CD4-positive, alpha-beta T cell treated with Interleukin-2 at 100 ng/mL for 4 hours (primary cell): ENCODE measurements around the gene GTF2F2.
"Not testable (repeated sequence)": the region's sequence is repeated elsewhere in the genome, so short reads cannot be mapped to it uniquely, and the experiment has no call there.

Source experiments
- DNase-seq: peaks from one replicate; pipeline ENCODE4 v3.0.0-alpha.2; 2020; ENCODE audit warnings: low spot score

GTF2F2 gene

GRCh38 chr13:45256254-45256653 lies 135.9 kb downstream of the GTF2F2 start:
- DNase-seq: no peak

GRCh38 chr13:45257638-45258333 lies 137.5 kb downstream of the GTF2F2 start:
- peak; percentile 10 for DNase-seq

GRCh38 chr13:45258334-45258675 lies 138.0 kb downstream of the GTF2F2 start:
- DNase-seq: no peak

GRCh38 chr13:45267215-45267614 lies 146.9 kb downstream of the GTF2F2 start:
- DNase-seq: no peak

GRCh38 chr13:45269204-45269603 lies 148.9 kb downstream of the GTF2F2 start:
- DNase-seq: no peak

GRCh38 chr13:45276913-45277312 lies 156.6 kb downstream of the GTF2F2 start:
- no peak for DNase-seq

- no peak for DNase-seq
These were observed 157.9 kb downstream of the GTF2F2 start for GRCh38 chr13:45278096-45278645.

GRCh38 chr13:45280011-45280410 lies 159.7 kb downstream of the GTF2F2 start:
- DNase-seq: no peak

- peak; percentile 34 for DNase-seq
These were observed 160.7 kb downstream of the GTF2F2 start for GRCh38 chr13:45280751-45281634.

GRCh38 chr13:45282994-45283393 lies 162.7 kb downstream of the GTF2F2 start:
- no peak for DNase-seq

- DNase-seq: no peak
These were observed 169.7 kb downstream of the GTF2F2 start for GRCh38 chr13:45289936-45290563.

- DNase-seq: no peak
These were observed 171.9 kb downstream of the GTF2F2 start for GRCh38 chr13:45292176-45292575.

- no peak for DNase-seq
These were observed 175.2 kb downstream of the GTF2F2 start for GRCh38 chr13:45295536-45295935.

- no peak for DNase-seq
These were observed 175.9 kb downstream of the GTF2F2 start for GRCh38 chr13:45296259-45296658.

GRCh38 chr13:45297456-45298205 lies 177.3 kb downstream of the GTF2F2 start:
- peak; percentile 19 for DNase-seq

- no peak for DNase-seq
These were observed 177.8 kb downstream of the GTF2F2 start for GRCh38 chr13:45298206-45298505.

GRCh38 chr13:45298550-45298949 lies 178.2 kb downstream of the GTF2F2 start:
- not testable (repeated sequence) for DNase-seq

- DNase-seq: no peak
These were observed 178.9 kb downstream of the GTF2F2 start for GRCh38 chr13:45299194-45299593.

GRCh38 chr13:45300190-45300985 lies 180.1 kb downstream of the GTF2F2 start:
- no peak for DNase-seq

GRCh38 chr13:45301263-45301662 lies 181.0 kb downstream of the GTF2F2 start:
- DNase-seq: no peak

GRCh38 chr13:45302507-45302906 lies 182.2 kb downstream of the GTF2F2 start:
- DNase-seq: no peak
